Measurements from ENCODE around the gene SCRN1. TPM values are rescaled to one million over a fixed set of nuclear protein-coding genes. Genes with fewer than 3 reads are reported as not detected.

SCRN1 gene
- total and polyA plus RNA-seq, 5 experiments from 2014 or later, result 8.3 to 17.3 (median 13.7) TPM

DNA sequence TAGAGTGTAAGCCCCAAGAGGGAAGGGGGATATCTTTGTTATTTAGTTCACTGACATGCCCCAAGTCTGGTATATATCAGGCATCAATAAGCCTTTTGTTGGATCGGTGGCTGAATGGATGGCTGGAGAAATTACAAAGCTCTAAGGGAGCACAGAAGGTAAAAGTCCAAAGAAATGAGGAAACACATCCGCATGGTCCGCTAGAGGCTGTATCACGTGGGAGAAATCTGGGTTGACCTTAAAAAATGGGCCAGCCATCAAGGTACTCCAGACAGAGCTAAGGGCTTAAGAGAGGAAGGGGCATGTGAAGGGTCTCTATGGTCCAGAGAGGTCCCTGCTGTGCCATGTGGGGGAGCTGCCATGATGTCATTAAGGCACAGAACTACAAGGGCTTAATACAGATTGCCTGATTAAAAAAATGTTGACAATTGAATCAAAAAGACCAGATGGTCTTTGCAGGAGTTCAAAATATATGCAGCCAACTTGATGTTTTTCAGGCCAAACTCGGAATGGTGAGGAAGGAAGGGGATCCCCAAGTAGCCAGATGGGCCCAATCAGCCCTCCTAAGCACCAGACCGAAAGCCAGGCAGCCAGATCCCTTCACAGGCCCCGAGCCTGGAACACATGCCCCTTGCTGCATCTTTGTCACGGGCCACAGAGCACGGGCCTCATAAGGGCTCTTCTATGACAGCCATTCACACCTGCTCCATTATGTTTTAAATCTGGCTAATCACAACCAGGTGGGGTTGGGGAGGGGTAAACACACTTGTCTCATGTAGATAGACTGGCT lies 31.9 kb downstream of the SCRN1 start:
- Mint-ChIP-seq H3K36me3 (peaks cover 0 to 12% (median 2%) of the 10 kb centered on the region in 3 donors), H3K9me3 (no peaks in the 10 kb centered on the region), H3K4me1 (peaks cover 11 to 27% (median 20%) of the 10 kb centered on the region in 4 donors), H3K4me3 (no peak overlapping the region), H3K27me3 (no peaks in the 10 kb centered on the region), H3K27ac (peak overlapping the region in 2 of 10 donors; percentile 14 to 69)
- ATAC-seq (no peak), DNase-seq (no peak)
- POLR2A ChIA-PET, result no interaction called here

- Mint-ChIP-seq H3K27ac (peak overlapping the region in 4 of 10 donors; percentile 22 to 60 (median 41)), H3K4me1 (peaks cover 11 to 27% (median 20%) of the 10 kb centered on the region in 4 donors), H3K4me3 (peak overlapping the region in 7 of 10 donors; percentile 2 to 62 (median 49)), H3K36me3 (peaks cover 0 to 21% (median 2%) of the 10 kb centered on the region in 3 donors), H3K9me3 (no peaks in the 10 kb centered on the region), H3K27me3 (no peaks in the 10 kb centered on the region)
- DNase-seq (no peak), ATAC-seq (no peak)
- POLR2A ChIA-PET, result no interaction called here
Measured at GRCh38 chr7:29956487-29956836, 33.1 kb downstream of the SCRN1 start.

DNA sequence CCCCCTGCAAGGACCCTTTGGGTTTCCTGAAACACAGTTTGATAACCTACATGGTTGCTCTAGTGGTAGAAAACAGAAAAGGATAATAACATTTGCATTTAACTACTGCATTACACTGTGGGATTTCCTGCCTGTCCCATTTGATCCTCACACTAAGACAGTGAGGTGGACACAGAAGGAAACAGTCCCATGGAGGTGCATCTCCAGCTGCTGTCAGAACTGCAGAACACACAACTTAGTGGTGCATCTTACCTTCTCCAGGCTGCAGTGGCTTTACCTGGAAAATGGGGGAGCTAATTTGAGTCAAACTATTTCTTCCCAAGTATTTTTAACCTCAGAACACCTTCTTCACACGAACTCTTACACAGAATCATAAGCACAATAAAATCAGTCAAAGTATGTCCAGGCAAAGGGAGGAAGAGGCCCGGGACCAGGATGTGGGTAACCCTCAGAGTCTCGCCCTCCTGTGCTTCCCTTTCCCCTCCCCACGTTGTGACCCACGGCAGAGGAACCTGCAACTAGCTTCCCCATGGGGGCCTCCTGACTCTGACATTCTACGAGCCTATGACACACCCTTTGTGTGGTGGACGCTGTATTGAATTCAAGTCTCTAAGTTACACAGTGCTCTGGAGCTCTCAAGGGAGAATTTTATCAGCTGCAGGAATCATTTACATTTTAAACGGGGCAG lies 33.7 kb downstream of the SCRN1 start:
- Mint-ChIP-seq H3K4me3 (peak overlapping the region in 8 of 10 donors; percentile 2 to 62 (median 46)), H3K4me1 (peaks cover 11 to 27% (median 20%) of the 10 kb centered on the region in 4 donors), H3K27ac (peak overlapping the region in 6 of 10 donors; percentile 22 to 64 (median 57)), H3K9me3 (no peaks in the 10 kb centered on the region), H3K27me3 (no peaks in the 10 kb centered on the region), H3K36me3 (peaks cover 0 to 25% (median 7%) of the 10 kb centered on the region in 3 donors)
- DNase-seq, result peak in 4 of 10 donors; percentile 2 to 20 (median 9)
- ATAC-seq, result peak; percentile 57 to 78
- POLR2A ChIA-PET, result no interaction called here

DNA sequence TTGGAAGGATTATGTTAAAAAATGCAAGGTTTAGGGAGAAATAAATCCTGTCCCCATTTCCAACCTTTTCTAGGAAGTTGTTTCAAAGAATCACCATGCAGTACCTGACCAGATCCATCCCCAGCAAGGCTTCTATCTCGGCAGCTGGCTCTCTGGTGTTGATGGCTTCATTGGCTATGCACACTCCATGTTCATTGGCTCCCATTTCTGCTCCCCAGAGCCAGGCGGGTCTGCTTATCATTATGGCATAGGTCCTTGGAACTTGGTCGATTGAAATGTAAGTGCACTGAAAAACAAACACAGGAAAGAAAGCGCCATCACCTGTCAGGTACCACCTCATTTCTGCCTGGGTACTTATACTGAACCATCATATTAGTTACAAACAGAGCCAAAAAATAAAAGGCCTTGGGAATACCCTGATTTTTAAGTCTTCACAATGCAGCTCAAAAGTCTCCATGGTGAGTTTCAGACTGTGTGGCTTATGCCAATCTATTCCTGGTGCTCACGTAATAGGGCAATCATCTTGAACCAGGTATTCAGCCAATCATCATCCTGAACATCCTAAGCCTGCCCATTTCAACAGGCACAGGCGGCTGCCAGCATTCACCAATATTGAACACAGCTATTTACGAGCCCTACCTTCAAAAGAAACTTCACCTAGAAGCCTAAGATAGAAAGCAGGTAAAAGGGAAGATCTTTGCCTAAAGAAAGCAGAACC lies 34.4 kb downstream of the SCRN1 start:
- H3K36me3 Mint-ChIP-seq, result peaks cover 0 to 25% (median 7%) of the 10 kb centered on the region in 3 donors
- DNase-seq (no peak), ATAC-seq (no peak)
- POLR2A ChIA-PET, result no interaction called here
- no peaks in the 10 kb centered on the region for H3K27me3 Mint-ChIP-seq
- peak overlapping the region in 3 of 10 donors; percentile 38 to 64 (median 60) for H3K27ac Mint-ChIP-seq
- H3K9me3 Mint-ChIP-seq, result no peaks in the 10 kb centered on the region
- H3K4me3 Mint-ChIP-seq, result peak overlapping the region in 2 of 10 donors; percentile 55 to 61
- peaks cover 11 to 27% (median 20%) of the 10 kb centered on the region in 4 donors for H3K4me1 Mint-ChIP-seq

DNA sequence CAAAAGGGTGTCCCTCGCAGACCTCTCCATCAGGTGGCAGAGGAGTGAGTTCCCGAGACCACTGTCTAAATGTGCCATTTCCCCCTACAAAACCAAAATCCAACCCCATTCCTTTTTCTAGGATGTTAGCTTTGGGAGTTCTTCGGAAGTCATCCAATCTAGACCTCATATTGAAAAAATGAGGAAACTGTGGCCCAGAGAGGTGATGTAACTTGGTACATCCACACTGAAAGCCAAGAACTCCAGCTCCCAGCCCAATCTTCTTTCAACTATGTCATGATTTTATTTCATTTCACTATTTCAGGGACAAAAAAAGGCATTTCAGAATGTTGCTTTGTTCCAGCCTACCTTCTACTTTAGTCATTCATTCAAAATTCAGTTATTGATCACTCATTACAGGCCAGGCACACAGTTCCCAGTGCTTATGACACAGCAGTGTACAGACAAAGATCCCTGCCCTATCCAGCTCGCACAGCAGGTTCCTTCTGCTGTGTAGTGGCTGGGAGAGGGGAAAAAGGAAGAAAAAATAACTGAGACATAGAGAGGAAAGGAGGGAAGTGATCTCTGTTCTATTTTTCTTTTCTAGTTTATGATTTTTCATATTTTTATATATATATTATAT lies 35.8 kb downstream of the SCRN1 start:
- POLR2A ChIA-PET, result interaction anchor here (0.6 kb wide), 1 partner anchor 28 kb away, joined by 7 read pairs; no protein-coding TSS in a partner anchor
- ATAC-seq, result no peak
- peak overlapping the region in 2 of 10 donors; percentile 6 to 11 for H3K27ac Mint-ChIP-seq
- no peaks in the 10 kb centered on the region for H3K9me3 Mint-ChIP-seq
- H3K4me1 Mint-ChIP-seq, result peaks cover 9 to 27% (median 20%) of the 10 kb centered on the region in 4 donors
- peaks cover 0 to 27% (median 4%) of the 10 kb centered on the region in 3 donors for H3K36me3 Mint-ChIP-seq
- DNase-seq, result no peak
- H3K4me3 Mint-ChIP-seq, result no peak overlapping the region
- H3K27me3 Mint-ChIP-seq, result no peaks in the 10 kb centered on the region

GRCh38 chr7:29951206-29951605 lies 38.4 kb downstream of the SCRN1 start:
- POLR2A ChIA-PET, result no interaction called here
- Mint-ChIP-seq H3K27ac (peak overlapping the region in 1 of 10 donors; percentile 76), H3K9me3 (no peaks in the 10 kb centered on the region), H3K36me3 (peaks cover 0 to 40% (median 4%) of the 10 kb centered on the region in 3 donors), H3K4me3 (no peak overlapping the region), H3K27me3 (no peaks in the 10 kb centered on the region), H3K4me1 (peaks cover 7 to 13% (median 9%) of the 10 kb centered on the region in 4 donors)
- DNase-seq (no peak), ATAC-seq (no peak)

DNA sequence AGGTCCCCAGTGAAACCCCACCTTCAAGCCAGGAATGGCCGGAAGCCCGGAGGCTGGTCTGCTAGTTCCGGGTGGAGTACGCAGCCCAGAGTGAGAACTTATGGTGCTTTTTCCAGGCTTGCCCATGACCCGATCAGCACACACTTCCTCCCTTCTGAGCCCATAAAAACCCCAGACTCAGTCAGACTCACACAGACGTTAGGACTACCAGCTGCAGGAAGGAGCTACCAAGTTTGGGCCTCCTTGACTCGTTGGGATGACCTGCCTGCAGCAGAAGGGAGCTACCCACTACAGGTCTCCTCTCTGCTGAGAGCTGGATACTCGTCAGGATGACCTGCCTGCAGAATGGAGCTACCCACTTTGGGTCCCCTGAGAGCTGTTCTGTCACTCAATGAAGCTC lies 39.1 kb downstream of the SCRN1 start:
- Mint-ChIP-seq H3K27ac (no peak overlapping the region), H3K9me3 (no peaks in the 10 kb centered on the region), H3K36me3 (peaks cover 0 to 40% (median 4%) of the 10 kb centered on the region in 3 donors), H3K4me1 (peaks cover 0 to 6% (median 2%) of the 10 kb centered on the region in 4 donors), H3K4me3 (no peak overlapping the region), H3K27me3 (no peaks in the 10 kb centered on the region)
- DNase-seq (no peak), ATAC-seq (no peak)
- POLR2A ChIA-PET, result no interaction called here

GRCh38 chr7:29948587-29948986 lies 41.0 kb downstream of the SCRN1 start:
- Mint-ChIP-seq H3K27ac (no peak overlapping the region), H3K27me3 (no peaks in the 10 kb centered on the region), H3K4me1 (peaks cover 0 to under 1% (median 0%) of the 10 kb centered on the region in 4 donors), H3K4me3 (no peak overlapping the region), H3K36me3 (peaks cover 0 to 41% (median 8%) of the 10 kb centered on the region in 3 donors), H3K9me3 (no peaks in the 10 kb centered on the region)
- POLR2A ChIA-PET, result interaction anchor here (0.7 kb wide), 1 partner anchor 734 kb away, joined by 4 read pairs; the partner anchor contains the start of gene CRHR2
- DNase-seq (no peak), ATAC-seq (no peak)

DNA sequence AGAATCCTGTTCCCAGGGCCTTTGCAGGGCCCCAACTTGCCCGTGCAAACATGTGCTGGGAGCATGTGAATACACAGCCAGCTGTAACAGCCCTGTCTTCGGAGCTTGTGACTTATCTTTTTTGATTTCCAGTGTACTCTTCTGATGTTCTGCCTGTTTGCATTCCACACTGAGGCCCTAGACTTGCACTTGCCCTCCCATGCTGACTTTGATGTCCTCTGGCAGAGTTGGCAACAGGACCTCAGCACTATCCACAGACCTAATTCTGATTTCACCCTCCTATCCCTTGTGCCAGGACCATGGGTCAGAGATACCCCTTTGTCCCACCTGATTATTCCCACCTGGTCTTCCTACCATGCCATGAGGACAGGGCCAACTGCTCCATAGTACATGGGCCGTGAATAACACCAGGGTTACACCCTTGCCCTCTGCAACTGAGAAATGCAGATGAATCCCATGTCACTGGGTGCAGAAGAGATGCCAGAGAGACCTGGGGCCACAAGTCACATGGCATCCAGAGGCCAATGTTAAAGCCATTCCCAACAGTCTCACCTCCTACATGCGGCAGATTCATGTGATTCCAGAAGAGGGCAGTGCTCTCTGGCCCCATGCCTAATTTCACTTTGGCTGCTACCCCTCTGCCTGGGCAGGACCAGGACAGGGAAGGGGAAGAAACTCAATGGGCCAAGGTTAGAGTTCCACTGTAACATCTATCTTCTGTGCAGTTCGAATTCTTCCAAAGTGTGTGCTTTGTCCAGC lies 43.0 kb downstream of the SCRN1 start:
- Mint-ChIP-seq H3K4me1 (no peaks in the 10 kb centered on the region), H3K9me3 (no peaks in the 10 kb centered on the region), H3K4me3 (no peak overlapping the region), H3K36me3 (peaks cover 0 to 46% (median 11%) of the 10 kb centered on the region in 3 donors), H3K27ac (peak overlapping the region in 1 of 10 donors; percentile 14), H3K27me3 (peaks cover 0 to 2% (median 0%) of the 10 kb centered on the region in 5 donors)
- no peak for ATAC-seq
- POLR2A ChIA-PET, result no interaction called here
- DNase-seq, result no peak

GRCh38 chr7:29945259-29945809 lies 44.3 kb downstream of the SCRN1 start:
- no peaks in the 10 kb centered on the region for H3K9me3 Mint-ChIP-seq
- no peaks in the 10 kb centered on the region for H3K4me1 Mint-ChIP-seq
- H3K27me3 Mint-ChIP-seq, result peaks cover 0 to 2% (median 0%) of the 10 kb centered on the region in 5 donors
- peaks cover 0 to 48% (median 14%) of the 10 kb centered on the region in 3 donors for H3K36me3 Mint-ChIP-seq
- DNase-seq (no peak), ATAC-seq (no peak)
- no peak overlapping the region for H3K4me3 Mint-ChIP-seq
- POLR2A ChIA-PET, result no interaction called here
- no peak overlapping the region for H3K27ac Mint-ChIP-seq

GRCh38 chr7:29940199-29940598 lies 49.4 kb downstream of the SCRN1 start:
- H3K27me3 Mint-ChIP-seq, result peaks cover 0 to 2% (median 0%) of the 10 kb centered on the region in 5 donors
- peaks cover 0 to 76% (median 36%) of the 10 kb centered on the region in 3 donors for H3K36me3 Mint-ChIP-seq
- no peaks in the 10 kb centered on the region for H3K9me3 Mint-ChIP-seq
- DNase-seq (no peak), ATAC-seq (no peak)
- no peaks in the 10 kb centered on the region for H3K4me1 Mint-ChIP-seq
- POLR2A ChIA-PET, result no interaction called here
- no peak overlapping the region for H3K4me3 Mint-ChIP-seq
- no peak overlapping the region for H3K27ac Mint-ChIP-seq

Measured in naive thymus-derived CD8-positive, alpha-beta T cell (primary cell).